Measurements from ENCODE around the gene MRPL50. TPM values are rescaled to one million over a fixed set of nuclear protein-coding genes. Genes with fewer than 3 reads are reported as not detected.

Gene MRPL50
- total and polyA plus RNA-seq, 2 donors (not counting 1 experiment from before 2014, with no cell fraction given) = 4.0 to 18.0 TPM

GRCh38 chr9:101432171-101432570 is 33.8 kb upstream of the MRPL50 start:
- Histone ChIP-seq H3K9me3 (ENCODE audit: control extremely low read depth in 1 of 3, control insufficient read depth in 2 of 3, insufficient read depth in 1 of 3, low read length in 2 of 3) (no peaks in the 10 kb centered on the region), H3K27me3 (replicated peaks in 1 of 4; ENCODE audit: control extremely low read depth in 1 of 4, control insufficient read depth in 3 of 4, insufficient read depth in 4 of 4, low read length in 3 of 4) (peaks cover 0 to 3% (median 0%) of the 10 kb centered on the region in 4 experiments), H3K36me3 (replicated peaks in 1 of 2; ENCODE audit: control extremely low read depth in 1 of 2, control insufficient read depth in 1 of 2, extremely low read depth in 1 of 2, insufficient read depth in 2 of 2, low read length in 1 of 2) (no peaks in the 10 kb centered on the region), H3K4me1 (ENCODE audit: control insufficient read depth in 2 of 2, insufficient read depth in 2 of 2, low read length in 2 of 2) (peaks cover 6 to 7% of the 10 kb centered on the region in 2 donors), H3K79me2 (ENCODE audit: control insufficient read depth, insufficient read depth, low read length) (no peaks in the 10 kb centered on the region), H3K4me2 (replicated peaks; ENCODE audit: low read depth, low read length, poor library complexity, severe bottlenecking) (no peak overlapping the region), H3K27ac (ENCODE audit: low read length in 2 of 2) (no peak overlapping the region), H4K20me1 (ENCODE audit: control insufficient read depth, insufficient read depth, low read length, poor library complexity, severe bottlenecking) (no peaks in the 10 kb centered on the region), H2AFZ (ENCODE audit: insufficient read depth, low read depth, low read length, poor library complexity, severe bottlenecking) (no peak overlapping the region), H3K9ac (ENCODE audit: low read length) (no peak overlapping the region), H3K4me3 (ENCODE audit: control extremely low read depth in 1 of 5, extremely low read depth in 1 of 5, insufficient read depth in 1 of 5, low read depth in 2 of 5, low read length in 4 of 5) (no peak overlapping the region)
- H3K9me3 Mint-ChIP-seq (ENCODE audit: insufficient read depth) = no peaks in the 10 kb centered on the region
- intact Hi-C loops (cut with micrococcal nuclease) = no loop called here
- no peak for DNase-seq
- H3K27ac Mint-ChIP-seq = no peak overlapping the region
- no peak overlapping the region for H3K4me3 Mint-ChIP-seq
- peaks cover under 1% of the 10 kb centered on the region for H3K27me3 Mint-ChIP-seq
- ChIA-PET CTCF (interaction anchor here (1.1 kb wide), 1 partner anchor 16 kb away, joined by 3 read pairs; no protein-coding TSS in a partner anchor), POLR2A (no interaction called here)
- no peak for TF ChIP-seq EZH2 (IDR thresholded peaks at IDR 0.05; ENCODE audit: borderline replicate concordance, insufficient read depth, low read depth, low read length, poor library complexity, severe bottlenecking)
- ATAC-seq (ENCODE audit: low read depth) = no peak
- peaks cover 10% of the 10 kb centered on the region for H3K4me1 Mint-ChIP-seq

GRCh38 chr9:101429736-101430135 is 31.3 kb upstream of the MRPL50 start:
- POLR2A ChIA-PET = no interaction called here

More at GRCh38 chr9:101429736-101430135, 31.3 kb upstream of the MRPL50 start:
- Mint-ChIP-seq H3K27me3 (no peaks in the 10 kb centered on the region), H3K4me3 (no peak overlapping the region), H3K27ac (no peak overlapping the region), H3K9me3 (ENCODE audit: insufficient read depth) (no peaks in the 10 kb centered on the region), H3K4me1 (peaks cover 10% of the 10 kb centered on the region)
- Histone ChIP-seq H3K9ac (ENCODE audit: low read length) (no peak overlapping the region), H3K27me3 (replicated peaks in 1 of 4; ENCODE audit: control extremely low read depth in 1 of 4, control insufficient read depth in 3 of 4, insufficient read depth in 4 of 4, low read length in 3 of 4) (peaks cover 0 to 3% (median 1%) of the 10 kb centered on the region in 4 experiments), H4K20me1 (ENCODE audit: control insufficient read depth, insufficient read depth, low read length, poor library complexity, severe bottlenecking) (no peaks in the 10 kb centered on the region), H3K79me2 (ENCODE audit: control insufficient read depth, insufficient read depth, low read length) (no peaks in the 10 kb centered on the region), H3K9me3 (ENCODE audit: control extremely low read depth in 1 of 3, control insufficient read depth in 2 of 3, insufficient read depth in 1 of 3, low read length in 2 of 3) (no peaks in the 10 kb centered on the region), H3K27ac (ENCODE audit: low read length in 2 of 2) (no peak overlapping the region), H3K36me3 (replicated peaks in 1 of 2; ENCODE audit: control extremely low read depth in 1 of 2, control insufficient read depth in 1 of 2, extremely low read depth in 1 of 2, insufficient read depth in 2 of 2, low read length in 1 of 2) (no peaks in the 10 kb centered on the region), H3K4me1 (ENCODE audit: control insufficient read depth in 2 of 2, insufficient read depth in 2 of 2, low read length in 2 of 2) (peaks cover 6 to 9% of the 10 kb centered on the region in 2 donors), H2AFZ (ENCODE audit: insufficient read depth, low read depth, low read length, poor library complexity, severe bottlenecking) (no peak overlapping the region), H3K4me3 (ENCODE audit: control extremely low read depth in 1 of 5, extremely low read depth in 1 of 5, insufficient read depth in 1 of 5, low read depth in 2 of 5, low read length in 4 of 5) (no peak overlapping the region), H3K4me2 (replicated peaks; ENCODE audit: low read depth, low read length, poor library complexity, severe bottlenecking) (no peak overlapping the region)
- CTCF ChIA-PET = interaction anchor here (0.6 kb wide), 1 partner anchor 181 kb away, joined by 5 read pairs; no protein-coding TSS in a partner anchor
- ATAC-seq (ENCODE audit: low read depth) (no peak), DNase-seq (no peak)
- intact Hi-C loops (cut with micrococcal nuclease) = no loop called here
- TF ChIP-seq EZH2 (IDR thresholded peaks at IDR 0.05; ENCODE audit: borderline replicate concordance, insufficient read depth, low read depth, low read length, poor library complexity, severe bottlenecking) = no peak
- no peak for TF ChIP-seq CTCF (IDR thresholded peaks at IDR 0.05)
- WGBS (ENCODE audit: insufficient coverage) = 85% methylated on average over 2 of the region's 7 CpGs

Data from B cell (primary cell).